Common myeloid progenitor, CD34-positive (primary cell): ENCODE data around the gene SLC9A1.

Experiments used
- CTCF ChIA-PET: fragments of 350-600 bp; sonication (Branson Sonifier 250); formaldehyde crosslinking; loops from one replicate; lab custom pipeline; 2021; ENCODE audit warnings: antibody characterized with exemption; lab: Charles Lee
- POLR2A ChIA-PET: fragments of 350-600 bp; sonication (Branson Sonifier 250); formaldehyde crosslinking; loops from one replicate; lab custom pipeline; 2021; ENCODE audit warnings: antibody characterized with exemption; lab: Charles Lee
- DNase-seq, 3 donors: peaks; one replicate each; pipeline versions ENCODE4 v3.0.0 to v3.0.0-alpha.2; 2013
- H3K27ac ChIP-seq, 2 experiments: 1 replicate in 1 of 2; 2 replicates in 1 of 2; pipeline ENCODE4 v1.7.0; 2013; ENCODE audit warnings: inconsistent platforms in 2 of 2, low read length in 2 of 2, mild to moderate bottlenecking in 2 of 2, low read depth in 1 of 2, moderate library complexity in 1 of 2; ENCODE audit not compliant: severe bottlenecking in 2 of 2, insufficient read depth in 1 of 2, poor library complexity in 1 of 2
- H3K27me3 ChIP-seq, 5 experiments: replicated peaks in 2 of 5; 1 replicate in 3 of 5; 2 replicates in 2 of 5; pipeline versions ENCODE4 v1.6.1 to v1.7.0; 2013; ENCODE audit warnings: low read length in 4 of 5, mild to moderate bottlenecking in 2 of 5, moderate library complexity in 2 of 5, inconsistent platforms in 1 of 5; ENCODE audit not compliant: insufficient read depth in 5 of 5, control insufficient read depth in 4 of 5
- H3K36me3 ChIP-seq, 4 experiments: 1 replicate in 2 of 4; 2 replicates in 2 of 4; pipeline versions ENCODE4 v1.6.1 to v1.7.0; 2013; ENCODE audit warnings: low read length in 3 of 4, control low read depth in 1 of 4, mild to moderate bottlenecking in 1 of 4; ENCODE audit not compliant: control insufficient read depth in 4 of 4, insufficient read depth in 4 of 4
- H3K4me1 ChIP-seq, 4 experiments: 1 replicate in 3 of 4; 2 replicates in 1 of 4; pipeline versions ENCODE4 v1.6.1 to v1.7.1; 2013; ENCODE audit warnings: low read length in 3 of 4, mild to moderate bottlenecking in 3 of 4, control low read depth in 1 of 4, inconsistent platforms in 1 of 4, moderate library complexity in 1 of 4; ENCODE audit not compliant: control insufficient read depth in 4 of 4, insufficient read depth in 4 of 4; ENCODE audit errors: control extremely low read depth in 1 of 4
- H3K4me3 ChIP-seq, 7 experiments: 1 replicate in 4 of 7; 2 replicates in 3 of 7; pipeline versions ENCODE4 v1.5.1 to v1.7.0; 2013; ENCODE audit warnings: mild to moderate bottlenecking in 7 of 7, low read length in 6 of 7, moderate library complexity in 6 of 7, inconsistent platforms in 2 of 7, low read depth in 2 of 7, control low read depth in 1 of 7; ENCODE audit not compliant: insufficient read depth in 4 of 7, control insufficient read depth in 1 of 7; ENCODE audit errors: extremely low read depth in 1 of 7
- H3K9me3 ChIP-seq, 5 experiments: 1 replicate in 4 of 5; 2 replicates in 1 of 5; pipeline versions ENCODE4 v1.6.1 to v1.7.1; 2013; ENCODE audit warnings: low read length in 4 of 5, mild to moderate bottlenecking in 2 of 5, inconsistent platforms in 1 of 5, low read depth in 1 of 5, moderate library complexity in 1 of 5; ENCODE audit not compliant: control insufficient read depth in 4 of 5, insufficient read depth in 2 of 5; ENCODE audit errors: control extremely low read depth in 1 of 5
- WGBS: methylation state at CpG from one replicate; pipeline ENCODE4 v1.1.5; 2013; ENCODE audit not compliant: insufficient coverage; 5-methylcytosine and 5-hydroxymethylcytosine counted together

The SLC9A1 gene

GRCh38 chr1:27052527-27052926 is 102.4 kb downstream of the SLC9A1 start:
- Histone ChIP-seq H3K4me3 (no peak overlapping the region), H3K36me3 (no peaks in the 10 kb centered on the region), H3K9me3 (no peaks in the 10 kb centered on the region), H3K27me3 (no peaks in the 10 kb centered on the region), H3K4me1 (no peaks in the 10 kb centered on the region), H3K27ac (no peak overlapping the region)
- DNase-seq: no peak
- WGBS: 95% methylated on average over 3 of the region's 5 CpGs
- ChIA-PET CTCF (interaction anchor here (1.6 to 26.9 kb wide), 3 partner anchors 7 to 44 kb away, joined by 3 to 449 read pairs (median 35); no protein-coding TSS in a partner anchor), POLR2A (interaction anchor here (0.6 to 1.2 kb wide), 2 partner anchors 15 to 305 kb away, joined by 3 read pairs; no protein-coding TSS in a partner anchor)

GRCh38 chr1:27049607-27050006 is 105.3 kb downstream of the SLC9A1 start:
- no peak overlapping the region for H3K4me3 ChIP-seq
- 78% methylated on average over 3 of the region's 3 CpGs for WGBS
- ChIA-PET POLR2A (no interaction called here), CTCF (interaction anchor here (5.3 to 26.9 kb wide), 2 partner anchors 47 to 52 kb away, joined by 35 to 449 read pairs; no protein-coding TSS in a partner anchor)
- H3K27me3 ChIP-seq: no peaks in the 10 kb centered on the region
- peak in 1 of 3 donors; percentile 33 for DNase-seq
- H3K4me1 ChIP-seq: peaks cover 0 to 14% (median 10%) of the 10 kb centered on the region in 4 experiments
- H3K9me3 ChIP-seq: no peaks in the 10 kb centered on the region
- H3K36me3 ChIP-seq: no peaks in the 10 kb centered on the region
- H3K27ac ChIP-seq: no peak overlapping the region

- ChIA-PET POLR2A (no interaction called here), CTCF (interaction anchor here (1.3 to 26.9 kb wide), 3 partner anchors 8 to 51 kb away, joined by 3 to 449 read pairs (median 35); no protein-coding TSS in a partner anchor)
- Histone ChIP-seq H3K27me3 (no peaks in the 10 kb centered on the region), H3K9me3 (no peaks in the 10 kb centered on the region), H3K4me3 (no peak overlapping the region), H3K36me3 (no peaks in the 10 kb centered on the region), H3K4me1 (peaks cover 0 to 18% (median 12%) of the 10 kb centered on the region in 4 experiments), H3K27ac (no peak overlapping the region)
- WGBS: 89% methylated on average over 2 of the region's 2 CpGs
- no peak for DNase-seq
These were observed 105.8 kb downstream of the SLC9A1 start for GRCh38 chr1:27049100-27049499.
